WTC11 (cell line): ENCODE results near the gene SLC26A8.

Source experiments
- CTCF ChIP-seq: fragments of 200-600 bp; IDR thresholded peaks from 2 replicates; pipeline ENCODE4 v1.8.0; 2022; ENCODE audit warnings: antibody characterized with exemption
- SP1 ChIP-seq: sonication (generic); formaldehyde crosslinking; conservative IDR thresholded peaks from 2 replicates; pipeline ENCODE4 v1.8.1; 2022; ENCODE audit warnings: missing genetic modification reagents

- TF ChIP-seq SP1 (CRISPR knock-in tag) (no peak), CTCF (no peak)
These were observed 42.4 kb upstream of the SLC26A8 start for GRCh38 chr6:36066817-36067216.
